T-helper 1 cell (primary cell): ENCODE measurements around the gene XCR1.
"Not testable (repeated sequence)": the region's sequence is repeated elsewhere in the genome, so short reads cannot be mapped to it uniquely, and the experiment has no call there.

Experiments
- DNase-seq, 5 donors: peaks; one replicate each; pipeline ENCODE4 v3.0.0-alpha.2; 2012 to 2020
- total RNA-seq, 4 donors: gene quantifications; one replicate each; lab custom pipeline; 2026; lab: John Stamatoyannopoulos, UW

XCR1 gene, protein sequence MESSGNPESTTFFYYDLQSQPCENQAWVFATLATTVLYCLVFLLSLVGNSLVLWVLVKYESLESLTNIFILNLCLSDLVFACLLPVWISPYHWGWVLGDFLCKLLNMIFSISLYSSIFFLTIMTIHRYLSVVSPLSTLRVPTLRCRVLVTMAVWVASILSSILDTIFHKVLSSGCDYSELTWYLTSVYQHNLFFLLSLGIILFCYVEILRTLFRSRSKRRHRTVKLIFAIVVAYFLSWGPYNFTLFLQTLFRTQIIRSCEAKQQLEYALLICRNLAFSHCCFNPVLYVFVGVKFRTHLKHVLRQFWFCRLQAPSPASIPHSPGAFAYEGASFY
- total RNA-seq = 0 to 0.46 (median 0.08) reads per million in 4 donors

DNA sequence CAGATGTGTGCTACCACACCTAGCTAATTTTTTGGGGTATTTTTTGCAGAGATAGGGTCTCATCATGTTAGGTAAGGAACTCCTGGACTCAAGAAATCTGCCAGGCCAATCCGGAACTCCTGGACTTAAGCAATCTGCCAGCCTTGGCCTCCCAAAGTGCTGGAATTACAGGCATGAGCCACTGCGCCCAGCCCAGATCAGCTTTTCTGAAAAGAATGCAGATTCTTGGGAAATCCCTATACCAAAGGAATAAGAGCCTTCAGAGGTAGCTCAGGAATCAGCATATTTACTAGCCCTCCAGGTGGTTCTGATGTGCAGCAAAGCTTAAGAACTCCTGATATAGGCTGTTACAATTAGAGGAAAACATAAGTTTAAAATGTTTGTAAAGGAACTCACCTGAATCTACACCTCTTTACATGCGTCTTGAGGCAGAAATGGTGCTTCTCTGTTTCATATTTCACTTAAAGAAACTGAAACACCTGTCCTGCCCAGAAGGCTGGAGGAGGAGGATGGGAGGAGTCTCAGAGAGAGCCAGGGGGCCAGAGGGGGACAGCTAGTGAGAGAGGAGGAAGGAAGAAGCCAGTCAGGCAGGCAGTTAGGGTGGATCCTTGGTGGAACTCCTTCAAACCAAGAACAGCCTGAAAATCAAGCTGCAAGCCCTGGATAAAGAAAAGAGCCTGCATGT lies at the start of gene XCR1:
Gene XCR1, minus strand, starts transcription at position 463 of the 685 bp plus-strand sequence. CDS start 5,536 bp downstream, outside the sequence.
- no peak for DNase-seq

DNA sequence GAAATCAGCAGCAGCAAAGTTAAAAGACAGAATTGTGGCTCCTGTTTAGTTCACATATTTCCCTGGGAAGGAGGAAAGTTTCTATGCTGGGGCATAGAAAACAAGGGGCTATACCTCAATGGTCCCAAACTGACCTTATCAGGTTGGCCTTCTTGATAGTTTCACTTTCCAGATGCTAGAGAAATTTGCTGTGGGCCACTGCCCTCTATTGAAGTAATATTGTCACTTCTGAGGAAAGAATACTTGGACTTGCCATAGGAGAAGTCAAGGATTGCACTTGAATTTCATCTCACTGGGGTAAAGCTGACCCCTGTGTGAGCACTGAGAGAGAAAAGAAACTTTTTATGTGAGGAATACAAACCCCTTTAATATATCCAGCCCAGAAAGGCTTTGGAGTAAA lies 49.3 kb upstream of the XCR1 start:
- DNase-seq = no peak

DNA sequence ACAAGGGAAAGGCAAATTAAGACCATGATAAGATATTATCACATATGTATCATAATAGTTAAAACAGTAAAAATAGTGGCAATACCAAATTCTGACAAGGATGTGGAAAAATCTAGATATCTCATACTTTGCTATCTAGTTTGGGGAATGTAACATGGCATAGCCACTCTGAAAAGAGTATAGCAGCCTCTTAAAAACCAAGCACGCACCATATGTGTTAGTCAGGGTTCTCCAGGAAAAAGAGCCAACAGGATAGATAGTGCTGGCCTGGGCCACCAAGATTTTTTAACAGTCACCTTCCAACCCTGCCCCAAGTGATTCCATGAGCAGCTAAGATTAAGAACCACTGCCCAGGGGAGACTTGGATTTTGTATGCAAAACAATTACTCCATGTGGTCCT lies 48.5 kb upstream of the XCR1 start:
- no peak for DNase-seq

DNA sequence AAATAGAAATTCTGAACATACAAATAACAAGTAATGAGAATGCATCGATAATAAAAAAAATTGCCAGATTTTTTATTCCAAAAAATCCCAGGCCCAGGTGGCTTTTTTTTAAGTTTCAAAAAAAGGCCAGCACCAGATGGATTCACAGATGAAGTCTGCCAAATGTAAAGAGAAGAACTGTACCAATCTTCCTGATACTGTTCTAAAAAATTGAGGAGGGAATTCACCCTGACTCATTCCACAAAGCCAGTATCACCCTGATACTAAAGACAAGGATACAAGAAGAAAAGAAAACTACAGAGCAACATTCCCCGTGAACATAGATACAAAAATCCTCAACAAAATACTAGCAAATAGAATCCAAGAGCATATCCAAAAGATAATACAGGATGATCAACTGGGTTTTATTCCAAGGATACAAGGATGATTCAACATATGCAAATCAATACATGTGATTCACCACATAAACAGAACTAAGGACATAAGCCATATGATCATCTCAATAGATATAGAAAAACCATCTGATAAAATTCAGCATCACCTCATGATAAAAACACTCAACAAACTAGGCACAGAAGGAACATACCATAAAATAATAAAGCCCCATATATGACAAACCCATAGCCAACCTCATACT lies 44.1 kb upstream of the XCR1 start:
- no peak for DNase-seq

DNA sequence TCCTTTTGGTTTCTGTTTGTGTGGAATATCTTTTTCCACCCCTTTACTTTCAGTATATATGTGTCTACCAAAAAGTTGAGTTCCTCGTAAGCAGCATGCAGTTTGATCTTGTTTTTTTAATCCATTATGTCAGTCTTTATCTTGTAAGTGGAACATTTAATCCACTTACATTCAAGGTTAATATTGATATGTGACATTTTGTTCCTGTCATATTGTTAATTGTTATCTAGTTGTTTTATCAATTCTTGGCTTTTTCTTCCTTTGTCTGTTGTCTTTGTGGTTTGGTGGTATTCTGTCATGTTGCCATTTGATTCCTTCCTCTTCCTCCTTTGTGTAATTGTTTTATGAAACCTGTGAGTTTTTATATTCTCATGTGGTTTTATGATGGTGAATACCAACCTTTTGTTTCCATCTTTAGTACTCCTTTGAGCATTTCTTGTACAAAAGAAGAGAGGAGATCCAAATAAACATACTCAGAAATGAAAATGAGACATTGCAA lies 43.4 kb upstream of the XCR1 start:
- DNase-seq = peak in 1 of 5 donors; percentile 30

DNA sequence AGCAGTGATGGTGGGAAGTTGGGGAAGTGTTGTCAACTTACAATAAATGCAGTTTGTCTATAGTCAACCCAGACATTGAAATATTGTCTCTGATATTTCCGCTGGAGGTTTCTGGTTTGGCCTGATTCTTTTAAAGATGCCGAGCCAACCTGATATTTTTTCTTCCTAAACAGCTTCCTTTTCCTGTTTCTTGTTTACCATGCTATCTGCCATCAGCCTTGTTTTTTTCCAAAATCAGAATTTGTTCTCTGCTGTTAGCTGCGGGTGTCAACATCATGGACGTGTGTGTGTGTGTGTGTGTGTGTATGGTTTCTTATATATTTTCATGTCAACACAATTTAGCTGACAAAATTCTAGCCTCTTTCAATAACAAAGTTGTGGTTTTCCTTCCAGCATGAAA lies 41.2 kb upstream of the XCR1 start:
- DNase-seq = peak in 1 of 5 donors; percentile 23

DNA sequence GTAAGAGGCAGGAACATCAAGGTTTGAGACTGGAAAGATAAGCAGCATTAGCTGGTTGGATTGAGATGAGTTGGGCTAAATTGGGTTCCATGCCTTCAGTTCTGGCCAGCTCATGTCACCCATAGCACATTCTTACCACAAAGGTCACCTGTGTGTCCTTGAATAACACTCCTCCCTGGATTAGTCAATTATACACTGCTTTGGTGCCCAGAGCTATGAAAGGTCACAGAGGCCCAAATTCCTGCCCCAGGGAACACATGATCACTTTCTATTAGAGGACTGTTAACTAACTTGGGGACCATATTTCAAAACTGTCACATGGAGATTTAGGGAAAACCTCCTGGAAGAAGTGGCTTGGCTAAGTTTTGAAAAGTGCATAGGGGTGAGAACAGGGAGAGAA lies 40.1 kb upstream of the XCR1 start:
- DNase-seq = no peak

DNA sequence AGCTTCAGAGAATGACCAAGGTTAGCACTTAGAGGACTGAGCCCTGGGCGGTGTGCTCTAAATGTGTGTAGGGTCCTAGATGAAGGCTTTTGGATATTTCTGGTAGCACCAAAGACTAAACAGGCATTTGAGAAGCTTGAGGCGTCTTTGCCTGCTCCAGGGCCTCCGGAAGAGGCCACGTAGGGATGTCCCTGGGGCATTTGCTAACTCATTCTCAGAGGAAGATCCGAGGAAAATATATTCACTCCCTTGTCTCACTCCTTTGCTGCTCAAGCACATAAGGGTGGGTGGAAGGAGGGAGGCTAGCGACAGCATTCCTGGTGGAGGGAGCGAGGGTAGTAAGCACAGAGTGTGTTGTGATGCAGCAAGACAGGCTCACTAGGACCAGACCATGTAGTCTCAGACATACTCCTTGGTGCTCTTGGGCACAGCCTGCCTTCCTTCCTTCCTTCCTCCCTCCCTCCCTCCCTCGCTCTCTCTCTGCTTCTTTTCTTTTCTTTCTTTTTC lies 38.5 kb upstream of the XCR1 start:
- no peak for DNase-seq

DNA sequence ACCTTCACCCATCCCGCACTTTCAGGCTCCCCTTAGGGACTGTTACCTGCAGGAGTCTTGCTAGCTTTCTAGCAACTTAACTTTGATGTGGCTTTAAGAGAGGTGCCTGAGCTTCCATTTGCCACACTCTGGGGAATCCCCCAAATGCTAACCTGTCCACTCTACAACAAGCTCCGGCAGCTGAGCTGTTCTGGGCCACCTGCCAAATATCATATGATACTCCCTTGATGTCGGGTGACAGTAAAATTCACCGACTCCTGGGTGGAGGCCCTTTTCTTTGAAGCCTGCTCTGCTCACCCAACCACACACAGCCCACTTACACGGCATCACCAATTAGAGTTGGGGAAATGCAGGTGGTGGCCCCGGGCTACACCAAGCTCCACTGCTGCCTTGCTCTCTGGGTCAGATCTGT lies 38.0 kb upstream of the XCR1 start:
- DNase-seq = peak; percentile 62 to 84 (median 76)

DNA sequence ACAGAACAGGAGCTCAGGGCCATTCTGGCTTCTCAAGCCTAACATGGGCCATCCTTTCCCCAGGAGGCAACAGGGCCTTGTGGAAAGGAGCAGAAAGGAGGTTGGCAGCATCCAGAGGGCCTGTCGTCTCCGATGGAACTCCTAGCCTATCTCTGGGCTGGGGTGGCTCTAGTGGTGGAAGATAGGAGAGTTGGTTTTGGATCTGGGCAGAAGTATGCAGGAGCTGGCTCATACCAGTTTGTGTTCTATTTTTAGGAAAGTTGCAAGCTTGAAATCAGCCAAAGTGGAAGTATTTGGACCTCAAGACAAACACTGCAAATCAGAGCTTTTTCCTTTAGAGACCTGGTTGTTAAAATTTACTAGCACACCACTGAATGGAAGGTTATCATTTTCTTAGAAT lies 35.4 kb upstream of the XCR1 start:
- no peak for DNase-seq

DNA sequence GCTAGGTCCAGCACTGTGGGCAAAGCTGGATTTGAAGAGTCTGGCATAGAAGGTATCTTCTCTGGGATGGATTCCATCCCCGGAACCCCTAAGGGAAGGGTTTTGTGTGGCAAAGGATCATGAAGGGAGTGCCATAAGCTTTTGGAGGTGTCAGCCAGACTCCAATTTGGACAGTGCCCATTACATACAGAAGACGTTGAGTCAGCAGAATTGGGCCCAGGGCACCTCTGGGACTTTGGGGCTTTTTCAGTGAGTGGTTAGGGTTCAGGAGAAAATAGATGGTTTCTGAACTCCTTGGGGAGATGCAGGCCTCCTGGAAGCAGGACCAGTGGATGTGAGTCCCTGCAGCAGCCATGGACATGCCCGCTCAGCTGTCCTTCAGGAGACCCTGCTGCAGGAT lies 34.6 kb upstream of the XCR1 start:
- no peak for DNase-seq

DNA sequence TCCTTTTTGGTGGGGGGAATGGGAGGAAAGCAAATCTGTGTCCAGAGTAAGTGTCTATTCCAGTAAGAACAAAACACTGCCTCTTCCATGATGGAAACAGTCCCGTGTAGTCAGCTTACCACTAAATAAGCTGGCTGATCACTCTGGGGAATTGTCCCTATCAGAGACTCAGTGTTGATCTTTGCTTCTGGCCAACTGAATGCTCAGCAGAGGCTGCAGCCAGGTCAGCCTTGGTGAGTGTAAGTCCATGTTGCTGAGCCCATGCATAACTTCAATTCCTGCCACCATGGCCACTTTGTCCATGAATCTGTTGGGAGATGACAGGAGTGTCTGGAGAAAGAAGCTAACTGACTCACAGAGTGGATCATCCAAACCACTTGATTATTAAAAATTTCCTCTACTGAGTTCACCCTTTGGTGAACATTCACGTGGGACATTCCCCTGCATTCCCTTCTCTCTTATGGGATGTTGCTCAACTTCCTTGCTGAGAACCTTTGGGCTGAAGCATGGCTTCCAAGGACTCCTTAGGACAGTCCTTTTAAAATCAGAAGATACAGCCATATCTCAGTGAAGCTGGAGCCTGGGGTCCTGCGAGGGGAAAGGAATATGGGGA lies 33.9 kb upstream of the XCR1 start:
- DNase-seq = no peak

DNA sequence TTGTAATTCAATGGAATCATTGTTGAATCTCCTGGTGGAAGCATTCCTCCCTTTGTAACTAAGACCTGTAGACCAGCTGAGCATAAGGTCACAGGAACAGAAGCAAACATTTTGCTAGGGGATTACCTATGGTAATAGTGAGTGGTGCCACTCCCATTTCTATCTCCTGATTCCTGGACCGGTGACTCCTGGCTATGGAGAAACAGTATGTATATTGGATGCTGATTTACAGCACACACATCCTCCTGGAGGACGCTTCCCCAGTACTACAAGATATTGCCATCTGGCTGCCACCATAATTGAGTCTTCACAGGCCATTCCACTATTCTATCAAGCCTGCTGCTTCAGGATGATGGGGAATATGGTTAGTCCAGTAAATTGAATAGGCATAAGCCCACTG lies 33.3 kb upstream of the XCR1 start:
- no peak for DNase-seq

DNA sequence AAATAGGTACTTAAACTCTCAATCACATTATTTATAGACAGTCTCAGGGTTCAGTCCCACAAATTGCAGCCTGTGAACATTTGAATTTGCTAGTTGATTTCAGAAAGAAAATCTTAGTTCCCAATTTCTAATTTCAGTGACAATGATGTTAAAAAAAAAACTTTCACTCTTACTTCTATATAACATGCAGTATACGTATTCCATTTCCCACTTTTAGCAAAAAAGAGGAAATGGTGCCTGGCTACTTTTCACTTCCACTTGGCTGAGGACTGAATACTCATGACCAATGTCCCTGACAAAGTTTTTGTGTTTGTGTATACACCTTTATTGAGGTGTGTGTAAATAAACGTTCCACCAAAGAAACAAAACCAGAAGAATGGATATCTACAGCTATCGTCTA lies 32.1 kb upstream of the XCR1 start:
- DNase-seq = no peak

DNA sequence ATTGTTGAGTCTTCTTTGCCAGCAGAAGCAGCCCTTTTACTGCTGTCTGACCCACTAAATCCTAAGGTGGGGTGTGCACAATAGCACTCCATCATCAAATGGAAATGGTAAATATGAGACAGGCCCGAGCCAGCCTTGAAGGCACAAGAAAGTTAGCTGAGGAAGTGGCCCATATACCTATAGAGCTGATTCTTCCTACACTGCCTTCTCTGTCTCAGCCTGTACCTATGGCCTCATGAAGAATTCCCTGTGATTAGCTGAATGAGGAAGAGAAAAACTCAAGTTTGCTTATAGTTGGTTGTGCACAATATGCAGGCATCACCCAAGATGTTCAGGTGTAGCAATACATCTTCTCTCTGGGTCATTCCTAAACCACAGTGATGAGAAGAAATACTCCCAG lies 31.7 kb upstream of the XCR1 start:
- no peak for DNase-seq

DNA sequence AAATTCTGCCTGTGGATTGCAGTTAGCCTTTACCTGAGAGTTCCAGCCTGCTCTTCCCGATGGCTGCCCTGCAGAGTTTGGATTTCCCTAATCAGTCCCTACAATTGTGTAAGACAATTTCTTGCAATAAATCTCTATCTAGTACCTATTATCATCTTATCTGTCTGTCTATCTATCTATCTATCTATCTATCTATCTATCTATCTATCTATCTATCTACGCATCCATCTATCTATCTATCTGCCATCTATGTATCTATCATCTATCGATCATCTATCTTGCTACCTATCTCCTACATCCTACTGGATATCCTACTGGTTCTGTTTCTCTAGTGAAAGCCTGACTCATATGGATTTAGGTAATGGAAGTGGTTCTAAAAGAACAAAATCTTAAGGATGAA lies 30.4 kb upstream of the XCR1 start:
- no peak for DNase-seq

DNA sequence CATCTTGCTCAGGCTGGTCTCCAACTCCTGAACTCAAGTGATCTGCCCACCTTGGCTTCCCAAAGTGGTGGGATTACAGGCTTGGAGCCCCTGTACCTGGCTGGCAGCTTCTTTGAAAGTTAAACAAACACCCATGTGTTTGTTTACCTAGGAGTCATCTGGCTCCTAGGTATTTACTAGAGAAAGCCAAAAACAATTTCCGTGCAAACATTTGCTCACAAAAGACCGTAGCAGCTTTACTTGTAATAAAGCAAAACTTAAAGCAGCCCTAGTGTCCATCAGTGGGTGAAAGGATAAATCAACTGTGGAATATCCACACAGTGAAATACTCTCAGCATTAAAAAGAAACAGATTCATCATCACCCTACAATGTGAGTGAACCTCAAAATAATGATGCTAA lies 29.4 kb upstream of the XCR1 start:
- DNase-seq = no peak

DNA sequence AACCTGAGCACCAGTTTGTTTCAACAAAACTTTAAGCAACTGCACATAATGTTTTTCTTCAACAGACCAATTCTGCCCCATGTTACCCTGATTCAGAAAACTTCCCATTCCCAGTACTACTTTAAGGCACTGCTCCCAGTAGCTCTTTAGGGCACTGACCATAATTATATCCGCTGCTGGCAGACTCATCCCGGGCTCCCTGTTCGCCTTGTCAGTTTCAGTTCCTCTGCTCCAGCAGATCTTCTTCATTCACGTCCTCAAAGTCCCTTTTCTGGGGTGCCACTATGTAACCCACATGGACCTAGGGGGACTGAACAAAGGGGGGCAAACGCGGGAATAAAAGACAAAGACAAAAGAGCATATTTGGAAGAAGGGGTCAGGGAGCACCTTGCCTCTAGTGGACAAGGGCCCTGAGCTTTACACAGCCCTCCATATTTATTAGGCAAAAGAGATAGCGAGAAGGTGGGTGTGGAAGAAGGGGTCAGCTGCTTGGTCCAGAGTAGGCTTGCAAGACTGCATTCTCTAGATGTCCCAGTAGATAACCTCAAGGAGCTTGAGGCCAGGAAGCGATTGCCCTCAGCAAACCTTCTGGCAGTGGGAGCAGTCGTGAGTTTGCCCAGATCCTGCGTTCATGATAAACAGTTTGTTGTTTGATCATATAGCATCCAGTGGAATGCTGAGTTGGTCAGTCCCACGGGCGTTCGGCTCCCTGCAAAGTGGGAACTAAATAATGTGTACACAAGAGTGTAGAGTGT lies 26.7 kb upstream of the XCR1 start:
- not testable (repeated sequence) for DNase-seq

DNA sequence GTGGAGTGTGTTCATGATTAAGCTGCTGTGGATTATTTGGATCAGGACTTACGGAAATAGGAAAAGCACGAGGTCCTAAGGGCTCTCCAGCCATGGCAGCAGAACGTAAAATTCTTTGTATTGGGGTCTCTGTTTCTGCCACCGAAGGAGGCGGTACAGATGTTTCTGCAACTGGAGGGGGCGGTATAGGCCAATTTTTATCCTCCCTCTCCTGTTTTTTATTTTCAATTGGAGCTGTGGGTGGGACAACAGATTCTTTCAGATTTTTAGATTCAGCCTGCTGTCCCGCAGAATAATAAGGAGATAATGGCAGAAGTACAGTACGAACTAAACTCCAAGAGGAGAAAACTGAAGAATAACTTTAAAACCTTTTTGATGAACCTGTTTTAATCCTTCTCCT lies 26.0 kb upstream of the XCR1 start:
- DNase-seq = not testable (repeated sequence)

DNA sequence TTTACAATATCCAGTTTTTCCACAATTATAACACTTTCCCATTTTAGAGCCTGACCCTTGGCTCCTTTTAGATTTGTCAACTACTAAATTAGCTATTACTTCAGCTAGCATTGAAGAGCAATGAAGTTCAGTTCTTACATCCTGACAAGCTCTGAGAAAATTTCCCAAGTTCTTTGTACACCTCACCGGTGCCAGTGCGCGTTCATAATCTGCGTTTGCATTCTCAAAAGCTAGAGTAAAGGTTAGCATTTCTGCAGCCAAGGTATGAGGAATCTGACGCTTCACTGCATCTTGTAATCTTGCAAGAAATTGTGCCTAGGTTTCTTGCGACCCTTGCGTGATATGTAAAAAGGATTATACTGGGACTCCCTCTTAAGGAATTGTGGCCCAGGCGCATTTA lies 25.2 kb upstream of the XCR1 start:
- DNase-seq = no peak

DNA sequence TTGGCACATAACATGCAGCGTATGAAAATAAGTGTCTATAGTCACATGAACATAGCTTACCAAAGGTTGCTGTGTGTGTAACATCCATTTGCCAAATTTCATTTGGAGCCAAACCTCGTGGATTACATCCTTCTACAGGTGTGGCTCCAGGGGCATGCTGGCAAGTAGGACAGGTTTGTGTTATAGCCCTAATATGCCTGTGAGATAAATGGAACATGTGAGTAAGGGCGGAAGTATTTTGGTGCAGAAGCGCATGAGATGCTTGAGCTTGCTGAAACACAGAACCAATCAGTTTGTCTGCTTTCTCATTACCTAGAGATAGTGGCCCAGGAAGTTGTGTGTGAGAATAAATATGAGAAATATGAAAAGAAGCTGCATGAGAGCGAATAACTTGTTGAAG lies 21.8 kb upstream of the XCR1 start:
- DNase-seq = no peak

DNA sequence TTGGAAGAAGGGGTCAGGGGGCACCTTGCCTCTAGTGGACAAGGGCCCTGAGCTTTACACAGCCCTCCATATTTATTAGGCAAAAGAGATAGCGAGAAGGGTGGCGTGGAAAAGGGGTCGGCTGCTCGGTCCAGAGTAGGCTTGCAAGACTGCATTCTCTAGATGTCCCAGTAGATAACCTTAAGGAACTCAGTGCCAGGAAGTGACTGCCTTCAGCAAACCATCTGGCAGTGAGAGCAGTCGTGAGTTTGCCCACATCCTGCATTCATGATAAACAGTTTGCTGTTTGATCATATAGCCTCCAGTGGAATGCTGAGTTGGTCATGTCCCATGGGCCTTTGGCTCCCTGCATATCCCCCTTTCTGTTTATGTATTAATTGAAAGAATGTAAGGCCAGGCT lies 18.9 kb upstream of the XCR1 start:
- DNase-seq = peak in 1 of 5 donors; percentile 67
